ENCODE results near the gene SPATS2L.

DNA sequence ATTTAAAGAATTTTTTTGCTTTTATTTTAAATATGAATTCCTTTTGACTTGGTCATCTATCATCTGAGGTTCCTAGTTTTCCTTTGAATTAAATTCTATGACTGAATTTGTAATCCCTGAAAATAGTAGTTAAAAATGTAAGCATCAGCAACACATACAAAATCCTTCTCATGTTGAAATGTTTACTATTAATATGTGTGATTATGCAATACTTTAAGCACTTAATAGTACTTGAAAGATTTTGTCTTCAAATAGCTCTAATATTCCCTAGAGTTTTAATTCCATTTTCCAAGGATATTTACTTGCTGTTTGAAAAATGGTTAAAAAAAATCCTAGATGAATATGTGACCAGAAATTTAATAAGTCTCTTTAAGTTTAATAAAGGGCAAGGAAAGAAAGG lies 26.6 kb upstream of the SPATS2L start:
- TF ChIP-seq, protein P1, sequence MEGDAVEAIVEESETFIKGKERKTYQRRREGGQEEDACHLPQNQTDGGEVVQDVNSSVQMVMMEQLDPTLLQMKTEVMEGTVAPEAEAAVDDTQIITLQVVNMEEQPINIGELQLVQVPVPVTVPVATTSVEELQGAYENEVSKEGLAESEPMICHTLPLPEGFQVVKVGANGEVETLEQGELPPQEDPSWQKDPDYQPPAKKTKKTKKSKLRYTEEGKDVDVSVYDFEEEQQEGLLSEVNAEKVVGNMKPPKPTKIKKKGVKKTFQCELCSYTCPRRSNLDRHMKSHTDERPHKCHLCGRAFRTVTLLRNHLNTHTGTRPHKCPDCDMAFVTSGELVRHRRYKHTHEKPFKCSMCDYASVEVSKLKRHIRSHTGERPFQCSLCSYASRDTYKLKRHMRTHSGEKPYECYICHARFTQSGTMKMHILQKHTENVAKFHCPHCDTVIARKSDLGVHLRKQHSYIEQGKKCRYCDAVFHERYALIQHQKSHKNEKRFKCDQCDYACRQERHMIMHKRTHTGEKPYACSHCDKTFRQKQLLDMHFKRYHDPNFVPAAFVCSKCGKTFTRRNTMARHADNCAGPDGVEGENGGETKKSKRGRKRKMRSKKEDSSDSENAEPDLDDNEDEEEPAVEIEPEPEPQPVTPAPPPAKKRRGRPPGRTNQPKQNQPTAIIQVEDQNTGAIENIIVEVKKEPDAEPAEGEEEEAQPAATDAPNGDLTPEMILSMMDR (IDR thresholded peaks at IDR 0.05), result no peak
- no peak for TF ChIP-seq POLR2AphosphoS5 (IDR thresholded peaks at IDR 0.05)
- TF ChIP-seq POLR2A (IDR thresholded peaks at IDR 0.05), result no peak

Data from breast epithelium (tissue), 3 donors.